PC-3 (cell line): ENCODE results near the gene TMC2. TPM values are rescaled to one million over a fixed set of nuclear protein-coding genes. Genes with fewer than 3 reads are reported as not detected.

Experiments used
- ATAC-seq: fragments of 200-7000 bp; cut with Tn5 transposase; 2 replicates; pipeline ENCODE4 v1.9.1; 2020; ENCODE audit warnings: mild to moderate bottlenecking, moderate library complexity
- BruUV-seq: library from RNA; stranded (reverse); fragments of 400-500 nt; replicated peaks from 2 replicates; lab custom pipeline; 2021; lab: Mats Ljungman, UMichigan
- CTCF ChIA-PET: fragments of 300-600 bp; sonication (Branson Sonifier 250); formaldehyde crosslinking; loops from one replicate; lab custom pipeline; 2022; ENCODE audit warnings: antibody characterized with exemption; lab: Charles Lee
- POLR2A ChIA-PET: fragments of 300-600 bp; sonication (Branson Sonifier 250); formaldehyde crosslinking; loops from one replicate; lab custom pipeline; 2022; ENCODE audit warnings: antibody characterized with exemption; ENCODE audit not compliant: unreplicated experiment; lab: Charles Lee
- DNase-seq: peaks from one replicate; pipeline ENCODE4 v3.0.0-alpha.2; 2015
- H2AFZ ChIP-seq: fragments of 300-600 bp; sonication (generic); 2 replicates; pipeline ENCODE4 v1.6.0; 2016; ENCODE audit warnings: antibody characterized with exemption, low read length
- H3F3A ChIP-seq: fragments of 300-600 bp; sonication (generic); one replicate; pipeline ENCODE4 v1.6.0; 2017; ENCODE audit warnings: antibody characterized with exemption, low read length, control low read depth, mild to moderate bottlenecking; ENCODE audit not compliant: unreplicated experiment
- H3K27ac ChIP-seq: fragments of 300-600 bp; sonication (generic); 2 replicates; pipeline ENCODE4 v1.5.1; 2016; ENCODE audit warnings: mild to moderate bottlenecking, low read length
- H3K27me3 ChIP-seq: fragments of 300-600 bp; sonication (generic); 2 replicates; pipeline ENCODE4 v1.6.1; 2016; ENCODE audit warnings: low read length, mixed read lengths
- H3K36me3 ChIP-seq: fragments of 300-600 bp; sonication (generic); 2 replicates; pipeline ENCODE4 v1.6.1; 2016; ENCODE audit warnings: low read depth, mixed run types, low read length, mixed read lengths
- H3K4me1 ChIP-seq: fragments of 300-600 bp; sonication (generic); 2 replicates; pipeline ENCODE4 v1.5.1; 2016; ENCODE audit warnings: low read length; ENCODE audit not compliant: insufficient read depth
- H3K4me2 ChIP-seq: fragments of 300-600 bp; sonication (generic); 2 replicates; pipeline ENCODE4 v1.6.0; 2016; ENCODE audit warnings: low read length
- H3K4me3 ChIP-seq: fragments of 300-600 bp; sonication (generic); 2 replicates; pipeline ENCODE4 v1.5.1; 2016; ENCODE audit warnings: mild to moderate bottlenecking, low read length, mixed read lengths
- H3K79me2 ChIP-seq: fragments of 300-600 bp; sonication (generic); 2 replicates; pipeline ENCODE4 v1.6.1; 2017; ENCODE audit warnings: low read length, mixed read lengths
- H3K9ac ChIP-seq: fragments of 300-600 bp; sonication (generic); 2 replicates; pipeline ENCODE4 v1.6.0; 2016; ENCODE audit warnings: mild to moderate bottlenecking, low read length
- H3K9me2 ChIP-seq: fragments of 300-600 bp; sonication (generic); replicated peaks from 2 replicates; pipeline ENCODE4 v1.6.1; 2016; ENCODE audit warnings: mixed run types, low read length, mixed read lengths
- H3K9me3 ChIP-seq: fragments of 300-600 bp; sonication (generic); 2 replicates; pipeline ENCODE4 v1.6.1; 2016; ENCODE audit warnings: low read length, mixed read lengths
- H4K20me1 ChIP-seq: fragments of 300-600 bp; sonication (generic); 2 replicates; pipeline ENCODE4 v1.6.1; 2016; ENCODE audit warnings: low read length, mixed read lengths
- EZH2 ChIP-seq: fragments of 300-600 bp; sonication (generic); IDR thresholded peaks from one replicate; pipeline ENCODE4 v1.6.1; 2017; ENCODE audit warnings: antibody characterized with exemption, mild to moderate bottlenecking, low read length; ENCODE audit not compliant: unreplicated experiment
- EZH2phosphoT487 ChIP-seq: fragments of 300-600 bp; sonication (generic); IDR thresholded peaks from 2 replicates; pipeline ENCODE4 v1.6.1; 2018; ENCODE audit warnings: mild to moderate bottlenecking, antibody characterized with exemption, low read length, borderline replicate concordance
- intact Hi-C: fragments of 100-400 bp; cut with micrococcal nuclease; formaldehyde crosslinking; loops from 2 replicates; pipeline ENCODE4 v1.9.0; 2023
- total RNA-seq: library from RNA; depleted of rRNA; stranded (reverse); fragments of >200 nt; gene quantifications from 2 replicates; pipeline ENCODE4 v1.2.3, GENCODE V29; 2014
- TF ChIP-seq, protein P1 (sequence below): fragments of 300-600 bp; sonication (generic); conservative IDR thresholded peaks from 2 replicates; pipeline ENCODE4 v1.5.1; 2017; ENCODE audit warnings: antibody characterized with exemption, low read depth, mild to moderate bottlenecking, low read length

Gene TMC2
- total RNA-seq, 1 experiment from 2014 or later = not detected

DNA sequence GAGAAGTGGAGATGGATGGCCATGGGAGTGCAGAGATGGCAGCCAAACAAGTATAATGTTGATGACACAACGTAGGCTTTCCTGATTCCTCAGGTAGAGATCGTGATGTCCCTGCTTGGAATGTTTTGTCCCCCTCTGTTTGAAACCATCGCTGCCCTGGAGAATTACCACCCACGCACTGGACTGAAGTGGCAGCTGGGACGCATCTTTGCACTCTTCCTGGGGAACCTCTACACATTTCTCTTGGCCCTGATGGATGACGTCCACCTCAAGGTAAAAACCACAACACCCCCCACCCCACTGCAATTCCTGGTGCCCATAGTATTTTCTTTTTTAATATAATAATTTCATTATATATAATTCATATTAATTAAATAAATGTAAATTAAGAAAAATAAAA, 74.0 kb downstream of the TMC2 start:
- intact Hi-C loops = no loop called here
- DNase-seq (no peak), ATAC-seq (no peak)
- Histone ChIP-seq H3K27ac (no peak overlapping the region), H3K9me2 (no peaks in the 10 kb centered on the region), H2AFZ (no peak overlapping the region), H4K20me1 (no peaks in the 10 kb centered on the region), H3K4me1 (0 out of 2 replicates have a peak, but pooled peaks cover 4% of the 10 kb centered on the region), H3K4me2 (no peak overlapping the region), H3K79me2 (no peaks in the 10 kb centered on the region), H3K27me3 (peaks cover 27% of the 10 kb centered on the region; the same call in 1 of the 2 replicates), H3K9me3 (no peaks in the 10 kb centered on the region), H3F3A (no peaks in the 10 kb centered on the region), H3K4me3 (no peak overlapping the region), H3K9ac (no peak overlapping the region), H3K36me3 (no peaks in the 10 kb centered on the region)
- ChIA-PET CTCF (no interaction called here), POLR2A (no interaction called here)
- TF ChIP-seq EZH2 (no peak), EZH2phosphoT487 (no peak)
- TF ChIP-seq, protein P1, sequence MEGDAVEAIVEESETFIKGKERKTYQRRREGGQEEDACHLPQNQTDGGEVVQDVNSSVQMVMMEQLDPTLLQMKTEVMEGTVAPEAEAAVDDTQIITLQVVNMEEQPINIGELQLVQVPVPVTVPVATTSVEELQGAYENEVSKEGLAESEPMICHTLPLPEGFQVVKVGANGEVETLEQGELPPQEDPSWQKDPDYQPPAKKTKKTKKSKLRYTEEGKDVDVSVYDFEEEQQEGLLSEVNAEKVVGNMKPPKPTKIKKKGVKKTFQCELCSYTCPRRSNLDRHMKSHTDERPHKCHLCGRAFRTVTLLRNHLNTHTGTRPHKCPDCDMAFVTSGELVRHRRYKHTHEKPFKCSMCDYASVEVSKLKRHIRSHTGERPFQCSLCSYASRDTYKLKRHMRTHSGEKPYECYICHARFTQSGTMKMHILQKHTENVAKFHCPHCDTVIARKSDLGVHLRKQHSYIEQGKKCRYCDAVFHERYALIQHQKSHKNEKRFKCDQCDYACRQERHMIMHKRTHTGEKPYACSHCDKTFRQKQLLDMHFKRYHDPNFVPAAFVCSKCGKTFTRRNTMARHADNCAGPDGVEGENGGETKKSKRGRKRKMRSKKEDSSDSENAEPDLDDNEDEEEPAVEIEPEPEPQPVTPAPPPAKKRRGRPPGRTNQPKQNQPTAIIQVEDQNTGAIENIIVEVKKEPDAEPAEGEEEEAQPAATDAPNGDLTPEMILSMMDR = no peak
- no TSS peak for BruUV-seq

DNA sequence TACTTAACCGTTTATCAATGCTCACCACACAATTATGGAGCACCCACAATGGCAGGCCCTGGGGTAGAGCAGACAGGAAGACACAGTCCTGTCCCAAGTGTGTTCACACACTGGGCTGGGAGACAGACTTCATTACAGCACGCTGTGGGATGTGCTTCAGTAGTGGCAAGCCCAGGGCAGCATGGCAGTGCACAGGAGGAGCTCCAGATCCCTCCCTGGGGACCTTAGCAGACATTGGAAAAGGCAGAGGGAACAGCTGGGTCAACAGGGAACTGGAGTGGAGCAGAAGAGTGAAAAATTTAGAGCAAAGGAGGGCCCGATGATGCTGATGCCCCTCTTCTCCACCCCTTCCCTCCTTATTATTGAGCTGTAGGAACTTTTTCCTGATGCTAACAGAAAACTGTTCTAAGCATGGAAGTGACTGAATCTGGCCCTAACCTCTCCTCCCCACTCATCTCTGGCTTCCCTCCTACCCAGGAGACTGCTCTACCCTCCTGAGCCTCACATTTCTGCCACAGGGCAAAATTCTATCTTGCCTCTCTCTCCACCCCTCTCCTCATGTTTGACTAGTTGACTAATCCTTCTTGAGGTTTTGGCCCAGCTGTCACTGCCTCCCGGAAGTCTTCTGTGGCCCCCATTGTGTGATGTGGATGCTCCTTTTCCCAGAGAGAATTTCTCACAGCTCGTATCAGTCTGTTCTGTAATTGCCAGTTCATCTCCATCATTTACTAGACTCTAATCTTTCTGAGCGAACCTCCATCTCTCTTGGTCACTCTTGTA, 74.8 kb downstream of the TMC2 start:
- POLR2A ChIA-PET = no interaction called here
- peak; percentile 45 for DNase-seq

More for the DNA sequence above, 74.8 kb downstream of the TMC2 start:
- 0 out of 2 replicates have a peak, but pooled peaks cover 4% of the 10 kb centered on the region for H3K4me1 ChIP-seq
- CTCF ChIA-PET = interaction anchor here (0.6 kb wide), 1 partner anchor 63 kb away, joined by 3 read pairs; no protein-coding TSS in a partner anchor
- intact Hi-C loops = no loop called here
- no peak overlapping the region for H2AFZ ChIP-seq
- no peaks in the 10 kb centered on the region for H3K9me3 ChIP-seq
- H3K4me2 ChIP-seq = no peak overlapping the region
- H3K9ac ChIP-seq = no peak overlapping the region
- H3K27me3 ChIP-seq = peaks cover 35% of the 10 kb centered on the region
- no peaks in the 10 kb centered on the region for H3K79me2 ChIP-seq
- BruUV-seq = no TSS peak
- no peaks in the 10 kb centered on the region for H3K36me3 ChIP-seq
- no peak overlapping the region for H3K27ac ChIP-seq
- no peaks in the 10 kb centered on the region for H3F3A ChIP-seq
- TF ChIP-seq EZH2 = no peak
- TF ChIP-seq, protein P1 = no peak
- no peak overlapping the region for H3K4me3 ChIP-seq
- peak; percentile 15; the same call in 1 of the 2 replicates for ATAC-seq
- peaks cover 5% of the 10 kb centered on the region; the same call in 1 of the 2 replicates for H3K9me2 ChIP-seq
- no peaks in the 10 kb centered on the region for H4K20me1 ChIP-seq
